ENCODE measurements around the gene HBP1.
"Not testable (repeated sequence)": the region's sequence is repeated elsewhere in the genome, so short reads cannot be mapped to it uniquely, and the experiment has no call there.

The HBP1 gene

GRCh38 chr7:107186240-107186639 lies 17.4 kb downstream of the HBP1 start:
- no peak for DNase-seq

DNA sequence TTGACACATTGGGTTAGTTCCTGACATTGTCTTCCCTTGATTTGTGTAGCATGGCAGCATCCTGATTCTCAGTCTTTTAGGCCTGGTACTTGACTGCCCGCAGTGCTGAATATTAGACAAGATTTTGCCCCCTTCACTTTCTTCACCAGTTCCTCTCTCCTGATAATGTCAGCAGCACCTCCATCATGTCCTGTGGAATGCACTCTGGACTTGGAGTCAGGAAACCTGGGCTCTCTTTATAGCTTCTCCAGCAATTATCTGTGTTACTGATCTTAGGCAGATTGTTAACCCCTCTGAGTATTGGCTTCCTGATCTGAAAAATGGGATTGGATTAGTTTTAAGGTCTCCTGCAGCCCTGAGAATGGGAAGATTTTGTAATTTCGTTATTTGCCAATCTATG lies 19.0 kb downstream of the HBP1 start:
- no peak for DNase-seq

- no peak for DNase-seq
Observed at GRCh38 chr7:107190090-107190489, 21.3 kb downstream of the HBP1 start.

GRCh38 chr7:107194052-107194451 lies 25.2 kb downstream of the HBP1 start:
- DNase-seq = no peak

GRCh38 chr7:107196834-107197610 lies 28.2 kb downstream of the HBP1 start:
- no peak for DNase-seq

DNA sequence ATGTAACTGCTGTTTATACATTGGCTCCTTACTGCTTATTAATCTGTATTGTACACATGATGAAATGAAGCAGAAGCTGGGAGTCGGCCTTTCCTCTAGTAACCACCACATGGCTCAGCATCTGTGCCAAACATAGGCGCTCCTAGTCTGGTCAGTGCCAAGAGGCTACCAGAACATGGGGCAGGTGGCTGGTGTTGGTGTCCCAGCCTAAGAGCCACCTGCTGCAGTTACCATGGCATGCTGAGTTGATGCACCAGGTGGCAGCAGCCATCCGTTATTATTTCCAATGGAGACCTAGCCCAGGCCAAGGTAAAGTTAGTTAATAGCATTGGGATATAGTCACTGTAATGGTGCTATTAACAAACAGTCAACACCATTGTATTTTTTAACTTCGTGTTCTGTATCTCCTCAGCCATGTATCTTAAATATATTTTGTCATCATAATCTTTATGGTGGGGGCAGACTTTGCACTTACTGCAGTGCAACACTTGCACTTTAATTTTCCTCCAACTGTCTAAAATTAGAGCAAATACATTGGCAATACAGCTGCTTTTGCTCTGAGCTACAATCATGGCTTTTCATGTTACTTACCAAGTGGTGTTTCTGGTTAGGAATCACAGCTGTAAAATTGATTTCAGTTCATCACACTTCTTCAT lies 33.1 kb downstream of the HBP1 start:
- peak; percentile 61 for DNase-seq

GRCh38 chr7:107203607-107204006 lies 34.8 kb downstream of the HBP1 start:
- DNase-seq = no peak

DNA sequence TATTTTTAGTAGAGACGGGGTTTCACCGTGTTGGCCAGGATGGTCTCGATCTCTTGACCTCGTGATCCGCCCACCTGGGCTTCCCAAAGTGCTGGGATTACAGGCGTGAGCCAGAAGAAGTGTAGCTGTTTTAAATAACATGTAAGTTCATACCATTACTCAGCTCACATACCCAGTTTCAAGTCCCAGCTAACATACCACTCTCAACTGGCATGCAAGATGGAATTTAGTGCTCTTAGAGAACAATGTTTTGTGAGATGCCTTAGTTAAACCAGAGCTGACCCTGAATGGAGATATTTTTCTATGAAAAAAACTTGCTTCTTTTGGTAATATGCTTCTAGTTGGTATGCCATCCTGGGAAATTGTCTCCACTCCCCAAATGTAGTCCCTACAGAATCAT lies 37.3 kb downstream of the HBP1 start:
- no peak for DNase-seq

GRCh38 chr7:107206706-107207105 lies 37.9 kb downstream of the HBP1 start:
- no peak for DNase-seq

DNA sequence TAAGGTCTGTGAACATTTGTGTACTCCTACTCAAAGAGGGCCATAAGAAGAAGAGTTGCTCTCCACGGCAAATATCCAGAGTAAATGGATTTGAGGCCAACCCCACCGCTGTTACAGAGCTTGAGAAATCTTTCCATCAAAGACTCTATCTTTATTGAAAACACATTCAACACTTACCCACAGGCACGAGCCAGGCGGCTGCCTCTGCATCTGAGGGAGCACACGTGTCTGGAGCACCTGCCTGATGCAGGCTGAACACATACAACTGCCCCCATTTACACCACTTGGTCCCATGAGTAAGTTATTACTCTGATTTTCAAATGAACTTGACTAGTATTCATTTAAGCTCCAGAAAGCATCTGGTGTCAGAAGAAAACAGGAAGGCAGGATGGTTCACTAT lies 38.7 kb downstream of the HBP1 start:
- no peak for DNase-seq

DNA sequence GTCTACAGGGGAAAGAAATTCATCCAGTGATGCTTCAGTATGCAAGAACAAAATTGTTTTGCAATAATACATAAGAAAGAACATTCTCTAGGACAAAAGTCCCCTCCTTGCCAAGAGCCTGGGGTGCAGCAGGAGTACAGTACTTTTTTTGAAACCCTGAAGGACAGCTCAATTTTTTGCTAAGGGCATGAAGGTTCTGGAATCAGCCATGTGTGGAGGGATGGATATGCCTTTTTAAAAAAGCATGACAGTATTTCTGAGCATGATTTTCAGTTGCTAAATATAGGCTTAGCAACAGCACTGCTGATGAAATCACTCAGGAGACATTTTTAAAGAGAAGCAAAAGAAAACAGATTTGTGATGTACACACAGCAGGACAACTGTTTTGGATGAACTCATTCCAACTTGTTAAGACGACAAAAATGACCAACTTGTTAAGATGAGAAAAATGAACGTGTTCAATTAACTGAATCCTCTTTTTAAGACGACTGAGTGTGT lies 39.3 kb downstream of the HBP1 start:
- DNase-seq = no peak

DNA sequence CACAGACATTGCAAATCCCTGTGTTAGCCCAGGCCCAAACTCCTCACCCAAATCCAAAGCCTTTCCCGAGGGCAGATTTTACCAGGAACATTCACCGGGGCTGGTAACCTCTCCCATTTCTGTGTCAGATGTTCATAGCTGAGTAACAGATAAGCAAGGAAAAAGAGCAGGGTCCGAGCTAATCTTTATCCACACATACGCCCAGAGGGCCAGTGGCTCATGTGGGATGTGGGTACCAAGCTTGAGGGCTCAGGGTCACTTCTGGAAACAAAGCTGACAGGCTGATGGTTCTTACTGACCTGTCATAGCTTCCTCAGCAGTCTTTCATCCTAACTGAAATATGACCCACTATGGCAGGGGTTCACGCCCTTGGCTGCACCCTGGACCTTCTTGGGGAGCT lies 39.8 kb downstream of the HBP1 start:
- no peak for DNase-seq

- DNase-seq = no peak
Observed at GRCh38 chr7:107209565-107209964, 40.8 kb downstream of the HBP1 start.

- no peak for DNase-seq
Observed at GRCh38 chr7:107210400-107210799, 41.6 kb downstream of the HBP1 start.

GRCh38 chr7:107212725-107213124 lies 43.9 kb downstream of the HBP1 start:
- no peak for DNase-seq

DNA sequence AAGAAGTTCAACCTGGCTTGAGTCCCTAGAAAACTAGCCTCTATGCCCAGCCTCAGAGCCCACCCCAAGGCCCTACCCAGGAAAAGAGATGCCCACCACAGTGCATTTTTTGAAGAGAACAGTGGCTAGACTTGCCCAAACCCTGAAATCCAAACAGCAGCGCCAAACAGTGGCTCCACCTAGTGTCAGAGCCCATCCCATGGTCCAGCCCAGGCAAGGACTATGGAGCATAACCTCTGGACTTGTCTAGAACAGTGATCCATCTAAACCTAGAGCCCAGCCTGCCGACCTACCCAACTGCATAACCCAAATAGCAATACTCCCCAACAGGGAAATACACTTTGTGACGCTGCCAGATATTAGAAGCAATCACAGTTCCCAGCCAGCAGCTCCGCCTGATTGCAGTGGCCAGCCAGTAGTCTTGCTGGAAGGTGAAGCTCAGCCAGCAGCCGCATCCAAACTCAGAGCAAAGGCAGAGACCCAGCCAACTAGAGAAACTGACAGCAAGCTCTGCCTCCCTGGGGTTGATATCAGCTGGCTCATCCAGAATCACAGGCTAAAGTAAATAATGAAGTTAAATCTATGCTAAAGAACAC lies 44.5 kb downstream of the HBP1 start:
- DNase-seq = no peak

DNA sequence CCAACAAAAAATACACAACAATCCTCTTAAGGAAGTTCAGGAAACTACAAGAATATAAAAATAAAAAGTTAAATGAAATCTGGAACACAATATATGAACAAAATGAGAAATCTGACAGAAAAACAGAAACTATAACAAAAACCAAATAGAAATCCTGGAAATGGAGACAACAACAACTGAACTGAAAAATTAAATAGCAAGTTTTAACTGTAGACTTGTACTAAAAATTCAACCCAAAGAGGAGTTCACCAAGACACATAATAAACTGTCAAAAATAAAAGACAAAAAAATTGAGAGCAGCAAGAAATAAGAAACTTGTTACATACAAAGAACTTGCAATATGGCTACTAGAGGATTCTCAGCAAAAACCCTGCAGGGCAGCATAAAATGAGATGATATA lies 45.1 kb downstream of the HBP1 start:
- DNase-seq = no peak

- DNase-seq = no peak
Observed at GRCh38 chr7:107219563-107220244, 50.9 kb downstream of the HBP1 start.

GRCh38 chr7:107220356-107220755 lies 51.6 kb downstream of the HBP1 start:
- DNase-seq = no peak

GRCh38 chr7:107220806-107221205 lies 52.0 kb downstream of the HBP1 start:
- not testable (repeated sequence) for DNase-seq

DNA sequence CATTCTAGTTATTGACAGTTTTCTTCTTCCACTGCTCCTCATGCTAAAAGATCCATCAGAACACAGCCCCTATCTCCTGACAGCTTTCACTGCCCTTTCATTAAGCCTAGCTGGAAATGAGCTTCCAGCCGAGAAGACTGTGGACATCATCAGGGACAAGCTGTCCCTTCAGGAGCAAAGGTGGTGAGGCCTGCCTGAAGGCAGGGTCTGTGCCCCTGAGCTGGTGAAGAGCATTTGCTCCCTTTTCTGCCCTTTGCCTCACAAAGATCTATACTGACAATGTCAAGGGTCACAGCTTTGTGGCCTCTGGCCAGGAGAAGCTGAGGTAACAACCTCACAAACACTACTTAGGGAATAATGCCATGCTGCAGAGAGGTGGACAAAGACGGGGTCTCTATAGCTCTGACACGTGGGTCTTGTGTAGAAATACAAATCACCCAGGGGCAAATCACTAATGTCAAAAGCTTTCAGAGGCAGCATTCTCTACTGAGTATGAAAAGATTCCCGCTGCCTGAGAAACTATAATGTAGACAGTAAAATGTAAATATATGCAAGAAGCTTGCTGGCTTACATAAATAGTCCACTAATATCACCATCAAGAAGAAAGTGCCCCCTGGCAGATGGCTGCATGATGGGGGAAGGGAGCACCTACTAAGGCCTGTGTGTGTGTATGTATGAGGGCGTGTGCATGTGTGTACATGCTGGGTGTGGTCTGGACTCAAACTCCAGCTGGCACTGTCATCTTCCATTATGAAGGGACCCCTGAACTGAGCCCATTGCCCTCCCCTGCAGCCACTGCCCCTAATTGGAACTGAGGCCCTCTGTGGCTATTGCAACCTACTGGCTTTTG lies 55.8 kb downstream of the HBP1 start:
- DNase-seq = peak; percentile 37

GRCh38 chr7:107228291-107228690 lies 59.5 kb downstream of the HBP1 start:
- no peak for DNase-seq

- DNase-seq = no peak
Observed at GRCh38 chr7:107230334-107230733, 61.5 kb downstream of the HBP1 start.

Data from DMS 273 treated with DMSO at 0.1 percent for 48 hours (cell line).